Loucy (cell line): Measurements from ENCODE around the gene WDR64.

Experiments used
- EZH2phosphoT487 ChIP-seq: fragments of 200-600 bp; IDR thresholded peaks from 2 replicates; pipeline ENCODE4 v1.6.1; 2018; ENCODE audit warnings: antibody characterized with exemption, mild to moderate bottlenecking, moderate library complexity, borderline replicate concordance
- TF ChIP-seq, protein P1 (sequence below): fragments of 200-600 bp; sonication (generic); conservative IDR thresholded peaks from 2 replicates; pipeline ENCODE4 v1.5.1; 2014; ENCODE audit warnings: mild to moderate bottlenecking, antibody characterized with exemption, low read length

DNA sequence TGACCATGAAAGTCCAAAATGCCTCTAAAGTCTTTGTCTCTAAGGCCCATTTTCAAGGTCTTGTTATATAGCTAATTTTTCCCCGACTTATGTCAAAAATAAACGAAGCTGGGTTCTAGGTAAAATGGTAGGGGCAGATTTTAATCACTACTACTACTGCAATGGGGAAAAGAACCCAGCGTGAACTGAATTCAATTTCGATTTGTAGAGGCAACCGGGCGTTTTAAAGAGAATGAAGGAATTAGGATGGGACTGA is 195.4 kb downstream of the WDR64 start:
- TF ChIP-seq, protein P1, sequence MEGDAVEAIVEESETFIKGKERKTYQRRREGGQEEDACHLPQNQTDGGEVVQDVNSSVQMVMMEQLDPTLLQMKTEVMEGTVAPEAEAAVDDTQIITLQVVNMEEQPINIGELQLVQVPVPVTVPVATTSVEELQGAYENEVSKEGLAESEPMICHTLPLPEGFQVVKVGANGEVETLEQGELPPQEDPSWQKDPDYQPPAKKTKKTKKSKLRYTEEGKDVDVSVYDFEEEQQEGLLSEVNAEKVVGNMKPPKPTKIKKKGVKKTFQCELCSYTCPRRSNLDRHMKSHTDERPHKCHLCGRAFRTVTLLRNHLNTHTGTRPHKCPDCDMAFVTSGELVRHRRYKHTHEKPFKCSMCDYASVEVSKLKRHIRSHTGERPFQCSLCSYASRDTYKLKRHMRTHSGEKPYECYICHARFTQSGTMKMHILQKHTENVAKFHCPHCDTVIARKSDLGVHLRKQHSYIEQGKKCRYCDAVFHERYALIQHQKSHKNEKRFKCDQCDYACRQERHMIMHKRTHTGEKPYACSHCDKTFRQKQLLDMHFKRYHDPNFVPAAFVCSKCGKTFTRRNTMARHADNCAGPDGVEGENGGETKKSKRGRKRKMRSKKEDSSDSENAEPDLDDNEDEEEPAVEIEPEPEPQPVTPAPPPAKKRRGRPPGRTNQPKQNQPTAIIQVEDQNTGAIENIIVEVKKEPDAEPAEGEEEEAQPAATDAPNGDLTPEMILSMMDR, result no peak
- TF ChIP-seq EZH2phosphoT487, result no peak
